Measurements from ENCODE around the gene PFN3. TPM values are rescaled to one million over a fixed set of nuclear protein-coding genes. Genes with fewer than 3 reads are reported as not detected.
"Not testable (repeated sequence)": the region's sequence is repeated elsewhere in the genome, so short reads cannot be mapped to it uniquely, and the experiment has no call there.

PFN3 gene
- total RNA-seq, 1 donor from 2014 or later = not detected

DNA sequence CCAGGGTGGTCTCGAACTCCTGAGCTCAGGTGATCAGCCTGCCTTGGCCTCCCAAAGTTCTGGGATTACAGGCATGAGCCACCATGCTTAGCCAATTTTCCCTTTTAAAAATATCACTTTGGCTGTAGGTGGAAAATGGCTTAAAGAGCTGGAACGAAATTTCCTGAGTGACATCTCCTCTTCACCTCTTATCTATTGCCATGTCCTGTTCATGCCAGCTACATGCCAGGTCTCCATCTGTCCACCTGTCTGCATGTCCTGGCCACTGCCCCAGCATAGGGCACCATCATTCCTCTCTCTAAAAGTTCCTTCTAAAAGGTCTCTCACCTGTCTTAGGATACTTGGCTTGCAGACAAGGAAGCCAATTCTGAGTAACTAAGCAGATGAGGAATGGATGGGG, 23.2 kb upstream of the PFN3 start:
- Histone ChIP-seq H3K36me3 (no peaks in the 10 kb centered on the region), H3K4me1 (peaks cover 23% of the 10 kb centered on the region), H3K4me3 (no peak overlapping the region), H3K9me3 (no peaks in the 10 kb centered on the region), H3K27me3 (ENCODE audit: low read depth) (no peaks in the 10 kb centered on the region), H3K27ac (no peak overlapping the region)
- intact Hi-C loops (cut with DNase I) = no loop called here
- DNase-seq (no peak), ATAC-seq (no peak)
- TF ChIP-seq, protein P1, sequence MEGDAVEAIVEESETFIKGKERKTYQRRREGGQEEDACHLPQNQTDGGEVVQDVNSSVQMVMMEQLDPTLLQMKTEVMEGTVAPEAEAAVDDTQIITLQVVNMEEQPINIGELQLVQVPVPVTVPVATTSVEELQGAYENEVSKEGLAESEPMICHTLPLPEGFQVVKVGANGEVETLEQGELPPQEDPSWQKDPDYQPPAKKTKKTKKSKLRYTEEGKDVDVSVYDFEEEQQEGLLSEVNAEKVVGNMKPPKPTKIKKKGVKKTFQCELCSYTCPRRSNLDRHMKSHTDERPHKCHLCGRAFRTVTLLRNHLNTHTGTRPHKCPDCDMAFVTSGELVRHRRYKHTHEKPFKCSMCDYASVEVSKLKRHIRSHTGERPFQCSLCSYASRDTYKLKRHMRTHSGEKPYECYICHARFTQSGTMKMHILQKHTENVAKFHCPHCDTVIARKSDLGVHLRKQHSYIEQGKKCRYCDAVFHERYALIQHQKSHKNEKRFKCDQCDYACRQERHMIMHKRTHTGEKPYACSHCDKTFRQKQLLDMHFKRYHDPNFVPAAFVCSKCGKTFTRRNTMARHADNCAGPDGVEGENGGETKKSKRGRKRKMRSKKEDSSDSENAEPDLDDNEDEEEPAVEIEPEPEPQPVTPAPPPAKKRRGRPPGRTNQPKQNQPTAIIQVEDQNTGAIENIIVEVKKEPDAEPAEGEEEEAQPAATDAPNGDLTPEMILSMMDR (IDR thresholded peaks at IDR 0.05) = no peak

DNA sequence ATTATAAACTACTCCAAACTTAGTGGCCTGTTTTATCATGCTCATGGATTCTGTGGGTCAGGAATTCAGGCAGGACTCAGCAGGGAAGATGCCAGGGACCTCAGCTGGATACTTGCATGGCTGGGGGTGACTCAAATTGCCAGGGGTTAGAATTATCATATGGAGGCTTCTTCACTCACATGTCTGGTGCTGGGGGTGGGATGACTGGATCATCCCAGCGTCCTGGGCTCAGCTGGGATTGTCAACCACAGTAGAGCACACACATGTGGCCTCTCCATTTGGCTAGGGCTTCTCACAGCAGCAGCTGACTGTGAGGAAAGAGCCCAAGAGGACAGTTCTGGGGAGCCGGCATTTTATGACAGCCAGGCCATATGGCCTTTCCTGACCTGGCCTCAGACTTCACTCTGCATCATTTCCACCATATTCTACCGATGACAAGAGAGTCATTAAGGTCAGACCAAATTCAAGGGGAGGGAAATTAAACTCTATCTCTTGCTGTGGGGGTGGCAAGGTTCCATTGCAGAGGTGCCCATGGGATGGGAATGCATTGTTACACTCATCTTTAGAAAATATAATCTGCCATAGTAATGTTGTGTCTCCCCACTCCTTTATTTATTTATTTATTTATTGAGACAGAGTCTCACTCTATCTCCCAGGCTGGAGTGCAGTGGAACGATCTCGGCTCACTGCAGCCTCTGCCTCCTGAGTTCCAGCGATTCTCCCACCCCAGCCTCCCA, 20.8 kb upstream of the PFN3 start:
- H3K27ac ChIP-seq = no peak overlapping the region
- TF ChIP-seq, protein P1 (IDR thresholded peaks at IDR 0.05) = no peak
- intact Hi-C loops (cut with DNase I) = no loop called here

DNA sequence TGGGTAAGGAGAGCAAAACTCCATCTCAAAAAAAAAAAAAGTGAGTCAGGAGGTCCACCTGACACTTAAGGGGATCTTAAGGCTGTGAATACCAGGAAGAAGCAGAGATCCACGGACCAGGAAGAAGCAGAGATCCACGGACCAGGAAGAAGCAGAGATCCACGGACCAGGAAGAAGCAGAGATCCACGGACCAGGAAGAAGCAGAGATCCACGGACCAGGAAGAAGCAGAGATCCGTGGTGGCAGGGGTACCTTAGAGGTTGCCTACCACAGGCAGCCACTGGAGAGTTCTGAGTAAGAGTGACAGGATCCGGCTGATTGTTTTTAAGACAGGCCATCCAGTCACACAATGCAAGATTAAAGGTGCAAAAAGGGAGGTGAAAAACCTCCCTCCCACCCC, 20.0 kb upstream of the PFN3 start:
- intact Hi-C loops (cut with DNase I); H3K36me3 ChIP-seq; ATAC-seq: not testable (repeated sequence)

More for the DNA sequence above, 20.8 kb upstream of the PFN3 start:
- Histone ChIP-seq H3K4me3 (no peak overlapping the region), H3K4me1 (peaks cover 19% of the 10 kb centered on the region), H3K9me3 (no peaks in the 10 kb centered on the region), H3K36me3 (no peaks in the 10 kb centered on the region), H3K27me3 (ENCODE audit: low read depth) (no peaks in the 10 kb centered on the region)
- ATAC-seq = no peak
- DNase-seq = no peak

DNA sequence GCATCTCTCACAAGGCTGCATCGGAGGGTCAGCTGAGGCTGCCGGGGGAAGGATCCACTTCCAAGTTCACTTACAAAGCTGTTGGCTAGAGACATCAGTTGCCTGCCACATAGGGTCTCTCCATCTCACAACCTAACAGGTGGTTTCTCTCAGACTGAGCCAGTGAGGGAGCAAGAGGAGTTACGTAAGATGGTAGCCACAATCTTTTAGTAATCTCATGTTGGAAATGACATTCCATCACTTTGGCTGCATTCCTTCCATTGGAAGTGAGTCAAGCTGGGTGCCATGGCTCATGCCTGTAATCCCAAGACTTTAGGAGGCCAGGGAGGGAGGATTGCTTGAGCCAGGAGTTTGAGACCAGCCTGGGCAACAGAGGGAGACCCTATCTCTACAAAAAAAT, 18.6 kb upstream of the PFN3 start:
- DNase-seq = no peak
- Histone ChIP-seq H3K4me1 (peaks cover 12% of the 10 kb centered on the region), H3K36me3 (no peaks in the 10 kb centered on the region), H3K27ac (no peak overlapping the region), H3K9me3 (no peaks in the 10 kb centered on the region), H3K4me3 (no peak overlapping the region), H3K27me3 (ENCODE audit: low read depth) (no peaks in the 10 kb centered on the region)
- TF ChIP-seq, protein P1 (IDR thresholded peaks at IDR 0.05) = no peak
- peak; percentile 29 to 37 for ATAC-seq
- intact Hi-C loops (cut with DNase I) = no loop called here

More for the DNA sequence above, 20.0 kb upstream of the PFN3 start:
- DNase-seq; H3K4me3 ChIP-seq; H3K27me3 ChIP-seq (ENCODE audit: low read depth); H3K9me3 ChIP-seq; H3K27ac ChIP-seq: not testable (repeated sequence)
- peaks cover 17% of the 10 kb centered on the region for H3K4me1 ChIP-seq

DNA sequence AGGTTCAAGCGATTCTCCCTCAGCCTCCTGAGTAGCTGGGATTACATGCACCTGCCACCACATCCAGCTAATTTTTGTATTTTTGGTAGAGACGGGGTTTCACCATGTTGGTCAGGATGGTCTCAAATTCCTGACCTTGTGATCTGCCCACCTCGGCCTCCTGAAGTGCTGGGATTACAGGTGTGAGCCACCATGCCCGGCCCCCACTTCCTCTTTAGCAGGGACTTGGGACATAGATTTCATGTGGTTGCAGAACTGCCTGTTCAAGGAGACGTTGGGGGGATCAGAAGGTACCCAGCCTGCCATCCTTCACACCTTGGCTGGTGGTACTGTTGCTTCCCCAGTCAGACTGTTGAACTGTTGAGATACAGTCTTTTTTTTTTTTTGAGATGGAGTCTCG, 16.6 kb upstream of the PFN3 start:
- H3K4me1 ChIP-seq = peaks cover 12% of the 10 kb centered on the region
- H3K27me3 ChIP-seq (ENCODE audit: low read depth); H3K4me3 ChIP-seq; ATAC-seq; H3K36me3 ChIP-seq; H3K9me3 ChIP-seq; DNase-seq; intact Hi-C loops (cut with DNase I): not testable (repeated sequence)
- peak overlapping the region; percentile 73 for H3K27ac ChIP-seq

DNA sequence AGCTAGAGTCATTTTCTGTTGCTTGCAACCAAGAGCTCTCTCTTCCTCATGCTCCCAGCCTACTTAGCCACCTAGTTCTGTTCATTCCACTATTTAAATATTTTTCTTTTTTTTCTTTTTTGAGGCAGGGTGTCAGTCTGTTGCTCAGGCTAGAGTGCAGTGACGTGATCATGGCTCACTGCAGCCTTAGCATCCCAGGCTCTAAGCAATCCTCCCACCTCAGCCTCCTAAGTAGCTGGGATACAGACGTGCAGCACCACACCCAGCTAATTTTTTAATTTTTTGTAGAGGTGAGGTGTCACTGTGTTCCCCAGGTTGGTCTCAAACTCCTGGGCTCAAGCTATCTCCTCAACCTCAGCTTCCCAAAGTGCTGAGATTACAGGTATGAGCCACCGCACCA, 14.0 kb upstream of the PFN3 start:
- Histone ChIP-seq H3K27ac (no peak overlapping the region), H3K36me3 (no peaks in the 10 kb centered on the region), H3K4me1 (peaks cover 12% of the 10 kb centered on the region), H3K4me3 (no peak overlapping the region), H3K9me3 (no peaks in the 10 kb centered on the region), H3K27me3 (ENCODE audit: low read depth) (no peaks in the 10 kb centered on the region)
- ATAC-seq (no peak), DNase-seq (no peak)
- intact Hi-C loops (cut with DNase I) = no loop called here
- TF ChIP-seq, protein P1 (IDR thresholded peaks at IDR 0.05) = no peak
